ENCODE data around the gene VANGL2.

GRCh38 chr1:160354388-160354985 lies 45.9 kb upstream of the VANGL2 start:
- no peak for TF ChIP-seq POLR2AphosphoS5 (IDR thresholded peaks at IDR 0.05; ENCODE audit: low read depth, low read length)
- no peak for TF ChIP-seq POLR2A (IDR thresholded peaks at IDR 0.05; ENCODE audit: low read depth, low read length)
- no peak for TF ChIP-seq TAF1 (IDR thresholded peaks at IDR 0.05; ENCODE audit: borderline replicate concordance, low read depth, low read length)
